A549 treated with GW870086 at 1 μM for 4 hours (cell line): ENCODE data around the gene DVL3. TPM values are rescaled to one million over a fixed set of nuclear protein-coding genes. Genes with fewer than 3 reads are reported as not detected.

Experiments
- total RNA-seq: library from RNA; stranded (reverse); fragments of 200-300 nt; extraction: Qiagen RNA extraction; gene quantifications from 5 replicates; pipeline ENCODE4 v1.2.3, GENCODE V29; 2022; ENCODE audit warnings: low read depth

Gene DVL3
- 17.8 to 25.7 TPM (median 24.7 TPM) in 5 replicates for total RNA-seq

GRCh38 chr3:184154885-184155643 lies at the start of gene DVL3:
Gene DVL3, plus strand, starts transcription at chr3:184155377. Its CDS starts 259 bp downstream, at chr3:184155636.

DNA sequence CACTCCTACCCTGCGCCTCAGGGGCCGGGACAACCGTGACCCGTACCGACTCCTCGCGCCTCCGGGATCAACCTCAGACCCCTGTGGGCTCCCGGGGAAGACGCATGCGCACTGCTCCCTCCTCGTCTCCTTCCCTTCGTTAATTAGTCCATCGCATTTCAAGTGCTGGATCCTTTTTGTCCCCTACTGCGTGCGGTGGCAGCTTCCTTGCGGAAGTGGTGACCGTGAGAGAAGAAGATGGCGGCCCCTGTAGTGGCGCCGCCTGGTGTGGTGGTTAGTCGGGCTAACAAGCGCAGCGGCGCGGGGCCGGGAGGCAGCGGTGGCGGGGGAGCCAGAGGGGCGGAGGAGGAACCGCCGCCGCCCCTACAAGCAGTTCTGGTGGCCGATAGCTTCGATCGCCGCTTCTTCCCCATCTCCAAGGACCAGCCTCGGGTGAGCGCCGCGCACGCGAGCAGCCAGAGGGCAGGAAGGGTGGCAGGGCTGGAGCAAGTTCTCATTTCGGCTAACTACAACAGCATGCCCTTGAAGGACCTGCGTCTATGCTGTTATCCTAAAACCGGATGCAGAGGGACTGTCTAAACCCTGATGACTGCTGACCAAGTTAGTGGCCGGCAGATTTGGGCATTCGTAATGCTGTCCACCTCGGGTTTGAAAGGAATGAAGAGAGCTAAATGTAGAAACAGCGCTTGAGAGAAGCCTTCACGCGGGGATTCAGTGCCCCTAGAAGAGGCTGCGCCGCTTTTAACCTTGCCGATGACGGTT lies 19.8 kb upstream of the DVL3 start, which contains the start of gene EIF2B5:
TSS of gene EIF2B5 (plus strand) at position 210 of the 762 bp plus-strand sequence. CDS start at position 238, 28 bp downstream.

GRCh38 chr3:184174646-184175492 lies 19.7 kb downstream of the DVL3 start, which contains the start of gene AP2M1:
Gene AP2M1, plus strand, starts transcription at chr3:184174855. Its CDS starts 2,139 bp downstream, at chr3:184176994.

DNA sequence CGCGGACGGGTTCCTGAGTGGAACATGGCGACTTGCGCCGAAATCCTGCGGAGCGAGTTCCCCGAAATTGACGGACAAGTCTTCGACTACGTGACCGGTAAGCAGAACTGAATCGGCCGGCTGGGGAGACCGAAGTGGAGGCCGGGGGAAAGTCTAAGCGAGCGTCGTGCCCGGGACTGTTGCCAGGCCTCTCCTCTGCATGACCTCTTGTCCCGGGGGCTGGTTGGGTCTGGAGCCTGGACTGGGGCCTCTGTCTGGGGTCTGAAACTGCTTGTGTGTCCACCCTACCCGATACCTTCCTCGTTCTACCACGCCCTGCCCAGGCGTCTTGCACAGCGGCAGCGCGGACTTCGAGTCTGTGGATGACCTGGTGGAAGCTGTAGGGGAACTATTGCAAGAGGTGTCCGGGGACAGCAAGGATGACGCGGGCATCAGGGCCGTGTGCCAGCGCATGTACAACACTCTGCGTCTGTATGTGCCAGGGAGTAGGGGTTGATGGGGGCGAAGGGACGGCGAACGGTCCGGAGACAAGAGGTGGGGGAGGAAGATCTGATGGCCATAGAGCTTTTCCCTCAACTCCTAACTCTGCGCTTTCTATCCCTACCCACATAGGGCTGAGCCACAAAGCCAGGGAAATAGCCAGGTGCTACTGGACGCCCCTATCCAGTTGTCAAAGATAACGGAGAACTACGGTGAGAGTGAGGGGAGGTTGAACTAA lies 31.2 kb downstream of the DVL3 start, which contains the start of gene ABCF3:
TSS of gene ABCF3 (plus strand) at position 16 of the 718 bp plus-strand sequence. CDS start at position 25, 9 bp downstream.

Other genes starting within 250 kb of the DVL3 start
- 12.1 to 17.6 TPM (median 16.2 TPM) in 5 replicates for gene ABCC5, start 137.5 kb upstream of the DVL3 start, total RNA-seq
- gene HTR3D, start 123.6 kb upstream of the DVL3 start, total RNA-seq: not detected in 5 replicates
- not detected in 5 replicates for gene HTR3C, start 102.3 kb upstream of the DVL3 start, total RNA-seq
- gene HTR3E, start 58.3 kb upstream of the DVL3 start, total RNA-seq: not detected in 5 replicates
- 25.0 to 31.4 TPM (median 27.9 TPM) in 5 replicates for gene EIF2B5, start 20.0 kb upstream of the DVL3 start, total RNA-seq
- gene AP2M1, start 19.5 kb downstream of the DVL3 start, total RNA-seq: 286 to 311 TPM (median 306 TPM) in 5 replicates
- gene ABCF3, start 30.8 kb downstream of the DVL3 start, total RNA-seq: 29.7 to 34.8 TPM (median 32.7 TPM) in 5 replicates
- 0.33 to 0.62 TPM (median 0.52 TPM) in 5 replicates for gene VWA5B2, start 74.2 kb downstream of the DVL3 start, total RNA-seq
- gene ALG3, start 93.6 kb downstream of the DVL3 start, total RNA-seq: 61.0 to 74.5 TPM (median 68.7 TPM) in 5 replicates
- gene EEF1AKMT4, start 94.3 kb downstream of the DVL3 start, total RNA-seq: 8.7 to 13.2 TPM (median 12.4 TPM) in 5 replicates
- 0.80 to 1.7 TPM (median 1.4 TPM) in 5 replicates for gene CAMK2N2, start 106.2 kb downstream of the DVL3 start, total RNA-seq
- gene ECE2, start 120.6 kb downstream of the DVL3 start, total RNA-seq: not detected in 5 replicates
- gene PSMD2, start 143.9 kb downstream of the DVL3 start, total RNA-seq: 281 to 370 TPM (median 301 TPM) in 5 replicates
- gene EIF4G1, start 159.2 kb downstream of the DVL3 start, total RNA-seq: 254 to 267 TPM (median 261 TPM) in 5 replicates
- gene FAM131A, start 182.2 kb downstream of the DVL3 start, total RNA-seq: 9.1 to 12.0 TPM (median 11.5 TPM) in 5 replicates
- gene CLCN2, start 206.2 kb downstream of the DVL3 start, total RNA-seq: 4.8 to 6.6 TPM (median 5.9 TPM) in 5 replicates
- gene POLR2H, start 206.3 kb downstream of the DVL3 start, total RNA-seq: 72.1 to 81.2 TPM (median 75.1 TPM) in 5 replicates
- 0.07 TPM in 1 of 5 replicates, not detected in the others for gene THPO, start 222.8 kb downstream of the DVL3 start, total RNA-seq
- 0.20 to 0.65 TPM (median 0.34 TPM) in 5 replicates for gene CHRD, start 224.7 kb downstream of the DVL3 start, total RNA-seq